A673 (cell line): ENCODE measurements around the gene SARDH. TPM values are rescaled to one million over a fixed set of nuclear protein-coding genes. Genes with fewer than 3 reads are reported as not detected.

Experiments
- BruUV-seq: library from RNA; stranded (reverse); fragments of 400-500 nt; replicated peaks from 2 replicates; lab custom pipeline; 2021; lab: Mats Ljungman, UMichigan
- CTCF ChIA-PET: fragments of 300-600 bp; sonication (Branson Sonifier 250); formaldehyde crosslinking; loops from one replicate; lab custom pipeline; 2022; ENCODE audit warnings: antibody characterized with exemption; lab: Charles Lee
- POLR2A ChIA-PET: fragments of 300-600 bp; sonication (Branson Sonifier 250); formaldehyde crosslinking; loops from one replicate; lab custom pipeline; 2022; ENCODE audit warnings: antibody characterized with exemption; ENCODE audit not compliant: low non-redundant PET; lab: Charles Lee
- DNase-seq: peaks from one replicate; pipeline ENCODE4 v3.0.0-alpha.2; 2015; ENCODE audit warnings: low spot score
- H3K27ac ChIP-seq: fragments of 200-600 bp; sonication (generic); 2 replicates; pipeline ENCODE4 v1.5.1; 2016; ENCODE audit warnings: mixed run types, low read depth, mild to moderate bottlenecking, mixed read lengths, antibody characterized with exemption, low read length; ENCODE audit not compliant: poor library complexity, severe bottlenecking
- H3K27me3 ChIP-seq: fragments of 200-600 bp; sonication (generic); replicated peaks from 2 replicates; pipeline ENCODE4 v1.6.1; 2017; ENCODE audit warnings: mixed run types, low read depth, mild to moderate bottlenecking, mixed read lengths, antibody characterized with exemption, low read length; ENCODE audit not compliant: insufficient read depth, poor library complexity
- H3K36me3 ChIP-seq: fragments of 200-600 bp; sonication (generic); 2 replicates; pipeline ENCODE4 v1.6.1; 2016; ENCODE audit warnings: mixed run types, mild to moderate bottlenecking, mixed read lengths, antibody characterized with exemption, low read length; ENCODE audit not compliant: insufficient read depth, poor library complexity, severe bottlenecking
- H3K4me1 ChIP-seq: fragments of 200-600 bp; sonication (generic); 2 replicates; pipeline ENCODE4 v1.6.1; 2017; ENCODE audit warnings: mixed run types, mild to moderate bottlenecking, mixed read lengths, antibody characterized with exemption, low read length; ENCODE audit not compliant: insufficient read depth, poor library complexity, severe bottlenecking
- H3K4me3 ChIP-seq: fragments of 200-600 bp; sonication (generic); 2 replicates; pipeline ENCODE4 v1.5.1; 2016; ENCODE audit warnings: low read depth, mixed run types, mild to moderate bottlenecking, mixed read lengths, low read length; ENCODE audit not compliant: poor library complexity, severe bottlenecking
- H3K9me3 ChIP-seq: fragments of 200-600 bp; sonication (generic); 2 replicates; pipeline ENCODE4 v1.6.1; 2016; ENCODE audit warnings: mixed run types, low read depth, mild to moderate bottlenecking, mixed read lengths, antibody characterized with exemption, low read length; ENCODE audit not compliant: poor library complexity, severe bottlenecking
- CTCF ChIP-seq: fragments of 300-800, 200-600 bp; sonication (generic); conservative IDR thresholded peaks from 2 replicates; pipeline ENCODE4 v1.5.1; 2017; ENCODE audit warnings: low read depth, mild to moderate bottlenecking, antibody characterized with exemption, low read length, moderate library complexity, mixed read lengths
- EZH2 ChIP-seq: fragments of 200-600 bp; sonication (generic); IDR thresholded peaks from 2 replicates; pipeline ENCODE4 v1.6.1; 2017; ENCODE audit warnings: borderline replicate concordance, low read depth, mild to moderate bottlenecking, mixed read lengths, antibody characterized with exemption, low read length; ENCODE audit not compliant: poor library complexity, severe bottlenecking
- intact Hi-C: fragments of 100-400 bp; cut with micrococcal nuclease; formaldehyde crosslinking; loops from one replicate; pipeline ENCODE4 v1.10.0; 2022; ENCODE audit not compliant: unreplicated experiment
- total RNA-seq: library from RNA; stranded (reverse); gene quantifications from 2 replicates; pipeline ENCODE4 v1.2.3, GENCODE V29; 2021

SARDH gene
- total RNA-seq, 1 experiment from 2014 or later = 0.37 TPM

- no peaks in the 10 kb centered on the region for H3K27me3 ChIP-seq
- no peak for DNase-seq
- ChIA-PET CTCF (no interaction called here), POLR2A (no interaction called here)
- TF ChIP-seq CTCF (no peak), EZH2 (no peak)
- no peaks in the 10 kb centered on the region for H3K4me1 ChIP-seq
- H3K4me3 ChIP-seq = no peak overlapping the region
- intact Hi-C loops = no loop called here
- BruUV-seq = no TSS peak
- no peaks in the 10 kb centered on the region for H3K36me3 ChIP-seq
- no peaks in the 10 kb centered on the region for H3K9me3 ChIP-seq
- no peak overlapping the region for H3K27ac ChIP-seq
Measured at GRCh38 chr9:133642708-133643361, 95.3 kb downstream of the SARDH start.

GRCh38 chr9:133641861-133642595, 96.1 kb downstream of the SARDH start:
- intact Hi-C loops = no loop called here
- POLR2A ChIA-PET = no interaction called here
- DNase-seq = no peak
- BruUV-seq = no TSS peak
- Histone ChIP-seq H3K4me3 (no peak overlapping the region), H3K27me3 (no peaks in the 10 kb centered on the region), H3K27ac (no peak overlapping the region), H3K36me3 (no peaks in the 10 kb centered on the region), H3K4me1 (no peaks in the 10 kb centered on the region), H3K9me3 (no peaks in the 10 kb centered on the region)
- TF ChIP-seq CTCF (no peak), EZH2 (no peak)
- CTCF ChIA-PET = no interaction called here

- CTCF ChIA-PET = no interaction called here
- intact Hi-C loops = no loop called here
- Histone ChIP-seq H3K36me3 (no peaks in the 10 kb centered on the region), H3K27me3 (no peaks in the 10 kb centered on the region), H3K27ac (no peak overlapping the region), H3K4me1 (no peaks in the 10 kb centered on the region), H3K9me3 (no peaks in the 10 kb centered on the region), H3K4me3 (no peak overlapping the region)
- DNase-seq = no peak
- no peak for TF ChIP-seq CTCF
- TF ChIP-seq EZH2 = no peak
- POLR2A ChIA-PET = no interaction called here
- BruUV-seq = no TSS peak
Measured at GRCh38 chr9:133641396-133641655, 96.8 kb downstream of the SARDH start.
